K562 (cell line): ENCODE measurements around the gene ALPP. TPM values are rescaled to one million over a fixed set of nuclear protein-coding genes. Genes with fewer than 3 reads are reported as not detected.

Source experiments
- ATAC-seq: fragments of 200-7000 bp; cut with Tn5 transposase; 3 replicates; pipeline ENCODE4 v1.9.1; 2020; ENCODE audit warnings: moderate library complexity
- BruUV-seq: library from RNA; stranded (reverse); fragments of 400-500 nt; replicated peaks from 2 replicates; lab custom pipeline; 2021; lab: Mats Ljungman, UMichigan
- CTCF ChIA-PET: fragments of 300-600 bp; formaldehyde crosslinking; extraction: SDS; loops from one replicate; lab custom pipeline; 2021; ENCODE audit warnings: low intra/inter-chr PET ratio; lab: Yijun Ruan, JAX
- POLR2A ChIA-PET: fragments of 300-600, 350-650 bp; sonication (Branson Sonifier 250); formaldehyde crosslinking; extraction: SDS; loops from one replicate; lab custom pipeline; 2021; ENCODE audit warnings: antibody characterized with exemption, inconsistent platforms; lab: Yijun Ruan, JAX
- DNase-seq, 4 experiments: peaks; one replicate each; pipeline versions ENCODE4 v3.0.0 to v3.0.0-alpha.2; 2011 to 2018; ENCODE audit warnings: low spot score in 3 of 4, mixed read lengths in 3 of 4; ENCODE audit errors: extremely low read depth in 1 of 4
- FAIRE-seq: peaks from 2 replicates; lab custom pipeline; 2011; peaks lifted over from hg19 to GRCh38; lab: Jason Lieb, UNC
- H2AFZ ChIP-seq: 2 replicates; pipeline ENCODE4 v1.6.0; 2011; ENCODE audit warnings: low read depth, low read length, control low read depth, inconsistent platforms
- H3K27ac ChIP-seq: fragments of 200-600 bp; 3 replicates; pipeline ENCODE4 v1.8.0; 2011; ENCODE audit warnings: low read depth, mild to moderate bottlenecking, control low read depth, inconsistent platforms, low read length, moderate library complexity, mixed read lengths; ENCODE audit errors: extremely low read depth
- H3K27me3 ChIP-seq, 2 experiments: fragments of 300-600 bp in 1 of 2; 2 replicates in 1 of 2; 3 replicates in 1 of 2; pipeline versions ENCODE4 v1.6.0 to v1.8.0; 2011; ENCODE audit warnings: inconsistent platforms in 2 of 2, low read length in 2 of 2, mild to moderate bottlenecking in 1 of 2, mixed read lengths in 1 of 2, moderate library complexity in 1 of 2; ENCODE audit not compliant: control insufficient read depth in 2 of 2, insufficient read depth in 2 of 2
- H3K36me3 ChIP-seq: fragments of 300-600 bp; 3 replicates; pipeline ENCODE4 v1.8.0; 2011; ENCODE audit warnings: mild to moderate bottlenecking, low read length, inconsistent platforms; ENCODE audit not compliant: control insufficient read depth, insufficient read depth
- H3K4me1 ChIP-seq, 2 experiments: fragments of 200-600 bp in 1 of 2; replicated peaks in 1 of 2; 2 replicates in 1 of 2; 3 replicates in 1 of 2; pipeline versions ENCODE4 v1.5.1 to v1.8.0; 2011; ENCODE audit warnings: inconsistent platforms in 2 of 2, low read length in 2 of 2, mild to moderate bottlenecking in 1 of 2, mixed read lengths in 1 of 2, moderate library complexity in 1 of 2; ENCODE audit not compliant: control insufficient read depth in 2 of 2, insufficient read depth in 2 of 2
- H3K4me2 ChIP-seq: 2 replicates; pipeline ENCODE4 v1.6.1; 2011; ENCODE audit warnings: low read length, control low read depth, inconsistent platforms, mixed read lengths; ENCODE audit not compliant: insufficient read depth
- H3K4me3 ChIP-seq: fragments of 200-600 bp; sonication (generic), shearing (Covaris generic); 2 replicates; pipeline ENCODE4 v1.5.1; 2016; ENCODE audit warnings: control low read depth, inconsistent platforms
- H3K79me2 ChIP-seq: fragments of 200-600 bp; 3 replicates; pipeline ENCODE4 v1.8.0; 2011; ENCODE audit warnings: low read length, inconsistent platforms; ENCODE audit not compliant: control insufficient read depth, insufficient read depth
- H3K9ac ChIP-seq, 2 experiments: 2 replicates each; pipeline versions ENCODE4 v1.6.0 to v1.6.1; 2011; ENCODE audit warnings: low read depth in 2 of 2, low read length in 2 of 2, control low read depth in 1 of 2, inconsistent platforms in 1 of 2, mild to moderate bottlenecking in 1 of 2, mixed read lengths in 1 of 2; ENCODE audit not compliant: insufficient read depth in 1 of 2
- H3K9me1 ChIP-seq: one replicate; pipeline ENCODE4 v1.6.0; 2011; ENCODE audit warnings: inconsistent platforms, mild to moderate bottlenecking, low read length, moderate library complexity; ENCODE audit not compliant: control insufficient read depth, insufficient read depth
- H3K9me3 ChIP-seq: replicated peaks from 2 replicates; pipeline ENCODE4 v1.5.1; 2011; ENCODE audit warnings: low read depth, low read length, inconsistent platforms; ENCODE audit not compliant: control insufficient read depth, insufficient read depth
- H4K20me1 ChIP-seq: replicated peaks from 2 replicates; pipeline ENCODE4 v1.6.1; 2011; ENCODE audit warnings: low read length, inconsistent platforms, mixed read lengths; ENCODE audit not compliant: control insufficient read depth, insufficient read depth
- BCOR ChIP-seq: fragments of 450-650 bp; IDR thresholded peaks from 2 replicates; pipeline ENCODE4 v1.6.1; 2016
- CCAR2 ChIP-seq: fragments of 200-400 bp; formaldehyde crosslinking; IDR thresholded peaks from 2 replicates; pipeline ENCODE4 v1.6.1; 2017; ENCODE audit warnings: mild to moderate bottlenecking, low read depth, low read length
- CXXC5 ChIP-seq: fragments of 250-450 bp; sonication (Bioruptor Pico); IDR thresholded peaks from 2 replicates; pipeline ENCODE4 v1.8.0; 2022; ENCODE audit warnings: inconsistent platforms, mild to moderate bottlenecking, moderate library complexity
- FOXK1 ChIP-seq: sonication (generic); formaldehyde crosslinking; IDR thresholded peaks from 2 replicates; pipeline ENCODE4 v1.8.0; 2022; ENCODE audit warnings: missing genetic modification reagents, mild to moderate bottlenecking, borderline replicate concordance
- MEF2A ChIP-seq: IDR thresholded peaks from 2 replicates; pipeline ENCODE4 v1.6.1; 2011; ENCODE audit warnings: low read depth, mild to moderate bottlenecking, low read length, moderate library complexity; ENCODE audit not compliant: control insufficient read depth
- NCOA6 ChIP-seq: fragments of 450-650 bp; IDR thresholded peaks from 2 replicates; pipeline ENCODE4 v1.6.1; 2017; ENCODE audit warnings: mild to moderate bottlenecking
- RHOXF2B ChIP-seq: fragments of 250-450 bp; sonication (Bioruptor Pico); conservative IDR thresholded peaks from 2 replicates; pipeline ENCODE4 v1.5.1; 2021
- ZBTB11 ChIP-seq, 3 experiments: fragments of 200-800 bp in 1 of 3; fragments of 250-450 bp in 1 of 3; fragments of 450-650 bp in 1 of 3; sonication (Bioruptor Pico) in 1 of 3; sonication (Bioruptor generic) in 1 of 3; formaldehyde crosslinking in 1 of 3; IDR thresholded peaks; 2 replicates each; pipeline versions ENCODE4 v1.6.1 to v1.8.0; 2016 to 2022; ENCODE audit warnings: mild to moderate bottlenecking in 2 of 3, missing genetic modification characterization in 2 of 3, missing compliant biosample characterization in 1 of 3, moderate library complexity in 1 of 3
- ZBTB33 ChIP-seq: sonication (generic); formaldehyde crosslinking; IDR thresholded peaks from 2 replicates; pipeline ENCODE4 v1.8.1; 2023; ENCODE audit warnings: mild to moderate bottlenecking, missing genetic modification reagents
- ZNF239 ChIP-seq: fragments of 250-450 bp; sonication (Bioruptor Pico); IDR thresholded peaks from 2 replicates; pipeline ENCODE4 v1.4.0; 2020; ENCODE audit warnings: mild to moderate bottlenecking
- WGBS: fragments of 100-300 bp; shearing (Covaris generic); methylation state at CpG from one replicate; pipeline ENCODE4 v1.1.6; 2016; ENCODE audit warnings: low coverage, mixed read lengths; ENCODE audit not compliant: insufficient coverage; ENCODE audit errors: missing lambda C conversion rate; 5-methylcytosine and 5-hydroxymethylcytosine counted together
- in situ Hi-C: fragments of 300-500 bp; cut with MboI; formaldehyde crosslinking; loops from 4 replicates; pipeline ENCODE4 v1.15.0; 2018; ENCODE audit warnings: inconsistent platforms, mixed read lengths
- intact Hi-C: fragments of 100-400 bp; cut with micrococcal nuclease; formaldehyde crosslinking; loops from 2 replicates; pipeline ENCODE4 v1.14.2; 2022
- polyA plus RNA-seq, 8 experiments: library from polyadenylated mRNA; depleted of rRNA in 4 of 8; stranded (reverse) in 5 of 8; unstranded in 3 of 8; fragments of >200 nt; fragmentation: Nextera tagmentation in 2 of 8; fragmentation: Illumina TruSeq in 1 of 8; extraction: Ambion mirVana in 2 of 8; extraction: Trizol in 1 of 8; gene quantifications; 2 replicates each; pipeline versions ENCODE4 v1.2.1 to v1.2.3, GENCODE V29; 2011 to 2014; ENCODE audit warnings: inconsistent platforms in 1 of 8, missing spikeins in 1 of 8
- total RNA-seq, 7 experiments: library from RNA; depleted of rRNA in 6 of 7; stranded (reverse); fragments of >200 nt in 6 of 7; fragmentation: Illumina TruSeq in 2 of 7; extraction: Trizol in 2 of 7; gene quantifications; 2 replicates each; pipeline versions ENCODE4 v1.2.1 to v1.2.3, GENCODE V29; 2011 to 2021; ENCODE audit warnings: low replicate concordance in 1 of 7
- TF ChIP-seq, protein P1 (sequence below): fragments of 250-450 bp; sonication (Bioruptor Pico); IDR thresholded peaks from 2 replicates; pipeline ENCODE4 v1.8.0; 2022; ENCODE audit warnings: moderate library complexity, mild to moderate bottlenecking, inconsistent platforms
- TF ChIP-seq, protein P2 (sequence below): fragments of 450-650 bp; formaldehyde crosslinking; conservative IDR thresholded peaks from 2 replicates; pipeline ENCODE4 v1.4.0; 2022; ENCODE audit warnings: mild to moderate bottlenecking, missing genetic modification characterization

ALPP gene
- total and polyA plus RNA-seq, 9 of the 15 experiments (the other 6 are each of a cell fraction or from before 2014, with no cell fraction given) = 0.03 TPM; not detected in 8

- Histone ChIP-seq H3K36me3 (no peaks in the 10 kb centered on the region), H3K4me3 (no peak overlapping the region), H3K4me1 (no peaks in the 10 kb centered on the region), H3K79me2 (no peaks in the 10 kb centered on the region), H2AFZ (no peak overlapping the region), H3K9ac (no peak overlapping the region), H3K4me2 (no peak overlapping the region), H3K9me1 (no peaks in the 10 kb centered on the region)
- POLR2A ChIA-PET = no interaction called here
- CTCF ChIA-PET = no interaction called here
- TF ChIP-seq ZNF239 (CRISPR knock-in tag) = no peak
- TF ChIP-seq, protein P1, sequence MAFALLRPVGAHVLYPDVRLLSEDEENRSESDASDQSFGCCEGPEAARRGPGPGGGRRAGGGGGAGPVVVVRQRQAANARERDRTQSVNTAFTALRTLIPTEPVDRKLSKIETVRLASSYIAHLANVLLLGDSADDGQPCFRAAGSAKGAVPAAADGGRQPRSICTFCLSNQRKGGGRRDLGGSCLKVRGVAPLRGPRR (CRISPR knock-in tag) = no peak
- TF ChIP-seq CCAR2 = no peak
- no peak for TF ChIP-seq ZBTB33 (CRISPR knock-in tag)
- TF ChIP-seq MEF2A = no peak
- TF ChIP-seq CXXC5 (CRISPR knock-in tag) = no peak
- TF ChIP-seq ZBTB11 (CRISPR knock-in tag; IDR thresholded peaks at IDR 0.05) = no peak
- TF ChIP-seq, protein P2, sequence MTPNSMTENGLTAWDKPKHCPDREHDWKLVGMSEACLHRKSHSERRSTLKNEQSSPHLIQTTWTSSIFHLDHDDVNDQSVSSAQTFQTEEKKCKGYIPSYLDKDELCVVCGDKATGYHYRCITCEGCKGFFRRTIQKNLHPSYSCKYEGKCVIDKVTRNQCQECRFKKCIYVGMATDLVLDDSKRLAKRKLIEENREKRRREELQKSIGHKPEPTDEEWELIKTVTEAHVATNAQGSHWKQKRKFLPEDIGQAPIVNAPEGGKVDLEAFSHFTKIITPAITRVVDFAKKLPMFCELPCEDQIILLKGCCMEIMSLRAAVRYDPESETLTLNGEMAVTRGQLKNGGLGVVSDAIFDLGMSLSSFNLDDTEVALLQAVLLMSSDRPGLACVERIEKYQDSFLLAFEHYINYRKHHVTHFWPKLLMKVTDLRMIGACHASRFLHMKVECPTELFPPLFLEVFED (CRISPR knock-in tag) = no peak
- TF ChIP-seq BCOR = no peak
- no peak for TF ChIP-seq RHOXF2B (CRISPR knock-in tag)
- no peak for TF ChIP-seq FOXK1 (CRISPR knock-in tag)
- no peak for TF ChIP-seq NCOA6
- TF ChIP-seq, all 486 proteins: peak for 0
- H3K27me3 ChIP-seq = peaks cover 5 to 9% of the 10 kb centered on the region in 2 experiments; a peak in 4 of 5 replicates
- FAIRE-seq = no peak
- H4K20me1 ChIP-seq = 0 out of 2 replicates have a peak, but pooled peaks cover 3% of the 10 kb centered on the region
- no TSS peak for BruUV-seq
- ATAC-seq = no peak
- H3K27ac ChIP-seq = no peak overlapping the region
- in situ Hi-C loops = no loop called here
- 13% methylated on average over 16 of the region's 19 CpGs for WGBS
- intact Hi-C loops = no loop called here
- H3K9me3 ChIP-seq = no peaks in the 10 kb centered on the region
- no peak for DNase-seq
Observed at GRCh38 chr2:232342635-232343565, 35.7 kb upstream of the ALPP start.
